ENCODE results near the gene ZNF664.

ZNF664 gene

GRCh38 chr12:124036171-124036598 lies 63.2 kb downstream of the ZNF664 start:
- no peak for DNase-seq

- peak; percentile 22 for DNase-seq
These were observed 63.7 kb downstream of the ZNF664 start for GRCh38 chr12:124036657-124037109.

GRCh38 chr12:124037331-124037730 lies 64.3 kb downstream of the ZNF664 start:
- no peak for DNase-seq

GRCh38 chr12:124039276-124039675 lies 66.3 kb downstream of the ZNF664 start:
- no peak for DNase-seq

- DNase-seq = no peak
These were observed 67.3 kb downstream of the ZNF664 start for GRCh38 chr12:124040291-124040690.

GRCh38 chr12:124040737-124041136 lies 67.7 kb downstream of the ZNF664 start:
- no peak for DNase-seq

GRCh38 chr12:124041907-124042306 lies 68.9 kb downstream of the ZNF664 start:
- no peak for DNase-seq

- no peak for DNase-seq
These were observed 71.0 kb downstream of the ZNF664 start for GRCh38 chr12:124044021-124044420.

GRCh38 chr12:124044809-124045321 lies 71.8 kb downstream of the ZNF664 start:
- no peak for DNase-seq

- DNase-seq = no peak
These were observed 72.8 kb downstream of the ZNF664 start for GRCh38 chr12:124045671-124046455.

GRCh38 chr12:124046456-124046740 lies 73.4 kb downstream of the ZNF664 start:
- no peak for DNase-seq

GRCh38 chr12:124047045-124047566 lies 74.1 kb downstream of the ZNF664 start:
- no peak for DNase-seq

GRCh38 chr12:124049451-124050094 lies 76.6 kb downstream of the ZNF664 start:
- no peak for DNase-seq

GRCh38 chr12:124053851-124054250 lies 80.8 kb downstream of the ZNF664 start:
- peak; percentile 4 for DNase-seq

- DNase-seq = no peak
These were observed 82.1 kb downstream of the ZNF664 start for GRCh38 chr12:124055066-124055465.

GRCh38 chr12:124057691-124058090 lies 84.7 kb downstream of the ZNF664 start:
- peak; percentile 25 for DNase-seq

GRCh38 chr12:124059752-124060151 lies 86.7 kb downstream of the ZNF664 start:
- no peak for DNase-seq

Data from NCI-H446 treated with DMSO at 0.1 percent for 48 hours (cell line).